Measurements from ENCODE around the gene TLK2. TPM values are rescaled to one million over a fixed set of nuclear protein-coding genes. Genes with fewer than 3 reads are reported as not detected.

Gene TLK2
- total RNA-seq, 1 experiment from 2014 or later, result 54.6 TPM

DNA sequence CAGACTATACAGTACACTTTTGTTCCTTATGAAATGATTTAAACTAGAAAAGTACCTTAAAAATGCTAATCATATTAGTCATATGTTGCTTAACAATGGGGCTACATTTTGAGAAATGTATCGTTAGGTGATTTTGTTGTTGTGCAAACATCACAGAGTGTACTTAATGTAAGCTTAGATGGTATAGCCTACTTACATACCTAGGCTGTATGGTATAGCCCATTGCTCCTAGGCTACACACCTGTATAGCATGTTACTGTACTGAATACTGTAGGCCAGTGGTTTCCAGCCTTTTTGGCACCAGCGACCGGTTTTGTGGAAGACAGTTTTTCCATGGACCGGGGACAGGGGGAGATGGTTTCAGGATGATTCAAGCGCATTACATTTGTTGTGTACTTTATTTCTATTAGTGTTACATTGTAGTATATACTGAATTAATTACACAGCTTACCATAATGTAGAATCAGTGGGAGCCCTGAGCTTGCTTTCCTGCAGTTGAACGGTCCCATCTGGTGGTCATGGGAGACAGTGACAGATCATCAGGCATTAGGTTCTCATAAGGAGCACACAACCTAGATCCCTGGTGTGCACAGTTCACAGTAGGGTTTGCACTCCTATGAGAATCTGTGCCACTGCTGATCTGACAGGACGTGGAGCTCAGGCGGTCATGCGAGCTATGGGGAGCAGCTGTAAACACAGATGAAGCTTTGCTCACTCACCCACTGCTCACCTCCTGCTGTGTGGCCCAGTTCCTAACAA is 113.9 kb downstream of the TLK2 start:
- ChIA-PET CTCF (interaction anchor here (1.4 kb wide), 1 partner anchor 40 kb away, joined by 5 read pairs; no protein-coding TSS in a partner anchor), POLR2A (no interaction called here)
- peak; percentile 66 for ATAC-seq
- TF ChIP-seq SIN3A (IDR thresholded peaks at IDR 0.05; ENCODE audit: borderline replicate concordance, insufficient read depth, low read depth, low read length), result no peak
- no peak for TF ChIP-seq REST (IDR thresholded peaks at IDR 0.05; ENCODE audit: insufficient read depth in 1 of 2, low read depth in 2 of 2, low read length in 1 of 2)
- no peak for TF ChIP-seq TCF7L2 (IDR thresholded peaks at IDR 0.05; ENCODE audit: low read depth, low read length)
- no peak for TF ChIP-seq POLR2AphosphoS5 (IDR thresholded peaks at IDR 0.05; ENCODE audit: low read depth, low read length)
- no peak for TF ChIP-seq CTCF (IDR thresholded peaks at IDR 0.05)
- DNase-seq (ENCODE audit: low read depth, low spot score), result no peak
- no peak overlapping the region for H3K4me3 ChIP-seq (ENCODE audit: low read depth in 2 of 2, low read length in 2 of 2)
- H3K9me3 ChIP-seq (ENCODE audit: control insufficient read depth, insufficient read depth, low read depth, low read length), result no peaks in the 10 kb centered on the region
- in situ Hi-C loops (cut with HindIII; ENCODE audit: low pct_unique_long_range_greater_than_20kb, low sequenced_read_pairs) (no loop called here), intact Hi-C loops (cut with micrococcal nuclease; ENCODE audit: unreplicated experiment) (no loop called here)
- no peaks in the 10 kb centered on the region for H3K4me1 ChIP-seq (ENCODE audit: control insufficient read depth, insufficient read depth, low read length)
- H3K27ac ChIP-seq (ENCODE audit: low read length), result no peak overlapping the region
- H3K27me3 ChIP-seq (ENCODE audit: control insufficient read depth, insufficient read depth, low read length), result no peaks in the 10 kb centered on the region
- no TSS peak for BruUV-seq (replicated peaks)
- no peaks in the 10 kb centered on the region; the same call in 1 of the 2 replicates for H3K36me3 ChIP-seq (ENCODE audit: control insufficient read depth, insufficient read depth, low read length)

- no peak for TF ChIP-seq CTCF (IDR thresholded peaks at IDR 0.05)
- TF ChIP-seq SIN3A (IDR thresholded peaks at IDR 0.05; ENCODE audit: borderline replicate concordance, insufficient read depth, low read depth, low read length), result no peak
- no peak for TF ChIP-seq TCF7L2 (IDR thresholded peaks at IDR 0.05; ENCODE audit: low read depth, low read length)
- no peak for TF ChIP-seq REST (IDR thresholded peaks at IDR 0.05; ENCODE audit: insufficient read depth in 1 of 2, low read depth in 2 of 2, low read length in 1 of 2)
- TF ChIP-seq POLR2AphosphoS5 (IDR thresholded peaks at IDR 0.05; ENCODE audit: low read depth, low read length), result no peak
- no peak for ATAC-seq
- H3K36me3 ChIP-seq (ENCODE audit: control insufficient read depth, insufficient read depth, low read length), result no peaks in the 10 kb centered on the region; the same call in 1 of the 2 replicates
These were observed 116.9 kb downstream of the TLK2 start for GRCh38 chr17:62595484-62595883.

More at GRCh38 chr17:62595484-62595883, 116.9 kb downstream of the TLK2 start:
- in situ Hi-C loops (cut with HindIII; ENCODE audit: low pct_unique_long_range_greater_than_20kb, low sequenced_read_pairs) (no loop called here), intact Hi-C loops (cut with micrococcal nuclease; ENCODE audit: unreplicated experiment) (no loop called here)
- H3K27ac ChIP-seq (ENCODE audit: low read length), result no peak overlapping the region
- DNase-seq (ENCODE audit: low read depth, low spot score), result no peak
- H3K27me3 ChIP-seq (ENCODE audit: control insufficient read depth, insufficient read depth, low read length), result no peaks in the 10 kb centered on the region
- no peaks in the 10 kb centered on the region for H3K9me3 ChIP-seq (ENCODE audit: control insufficient read depth, insufficient read depth, low read depth, low read length)
- no peaks in the 10 kb centered on the region for H3K4me1 ChIP-seq (ENCODE audit: control insufficient read depth, insufficient read depth, low read length)
- CTCF ChIA-PET, result interaction anchor here (0.6 kb wide), 1 partner anchor 43 kb away, joined by 4 read pairs; no protein-coding TSS in a partner anchor
- BruUV-seq (replicated peaks), result no TSS peak
- POLR2A ChIA-PET, result interaction anchor here (0.5 kb wide), 1 partner anchor 52 kb away, joined by 6 read pairs; no protein-coding TSS in a partner anchor
- no peak overlapping the region for H3K4me3 ChIP-seq (ENCODE audit: low read depth in 2 of 2, low read length in 2 of 2)

Measured in Panc1 (cell line).